Midbrain (tissue), 1 donor: ENCODE data around the gene WBP1.
A peak's percentile ranks its signal among the peaks of the same experiment; 100 is the strongest.
"Not testable (repeated sequence)": the region's sequence is repeated elsewhere in the genome, so short reads cannot be mapped to it uniquely, and the experiment has no call there.

Source experiments
- DNase-seq: peaks from one replicate; lab custom pipeline; 2025; lab: John Stamatoyannopoulos, UW

WBP1 gene

GRCh38 chr2:74482801-74483674 is 24.8 kb downstream of the WBP1 start, which contains the start of the genes CCDC142 and TTC31:
Gene CCDC142, minus strand, starts transcription at chr2:74482998. Its CDS starts 161 bp downstream, at chr2:74482837.
Gene TTC31, plus strand, starts transcription at chr2:74483081. Its CDS starts 15 bp downstream, at chr2:74483096.
- peak; percentile 96 for DNase-seq

- not testable (repeated sequence) for DNase-seq
Observed at GRCh38 chr2:74483675-74484164, 25.5 kb downstream of the WBP1 start.

- DNase-seq: no peak
Observed at GRCh38 chr2:74486141-74486540, 27.9 kb downstream of the WBP1 start.

GRCh38 chr2:74488643-74489481 is 30.6 kb downstream of the WBP1 start:
- no peak for DNase-seq

GRCh38 chr2:74489906-74490305 is 31.7 kb downstream of the WBP1 start:
- no peak for DNase-seq

GRCh38 chr2:74491648-74492544 is 33.7 kb downstream of the WBP1 start:
- DNase-seq: no peak

- DNase-seq: no peak
Observed at GRCh38 chr2:74493546-74493945, 35.3 kb downstream of the WBP1 start.

GRCh38 chr2:74495440-74495839 is 37.2 kb downstream of the WBP1 start:
- DNase-seq: no peak

- DNase-seq: no peak
Observed at GRCh38 chr2:74496997-74497776, 38.9 kb downstream of the WBP1 start.

- no peak for DNase-seq
Observed at GRCh38 chr2:74497777-74498499, 39.7 kb downstream of the WBP1 start.

- DNase-seq: no peak
Observed at GRCh38 chr2:74498500-74499266, 40.4 kb downstream of the WBP1 start.

GRCh38 chr2:74499267-74499939 is 41.2 kb downstream of the WBP1 start, which contains the start of gene LBX2:
Gene LBX2, minus strand, starts transcription at chr2:74499603. Its CDS starts 66 bp downstream, at chr2:74499537.
- DNase-seq: no peak

GRCh38 chr2:74499940-74500577 is 41.8 kb downstream of the WBP1 start:
- DNase-seq: no peak

- no peak for DNase-seq
Observed at GRCh38 chr2:74500578-74500946, 42.3 kb downstream of the WBP1 start.

- DNase-seq: no peak
Observed at GRCh38 chr2:74501335-74502071, 43.3 kb downstream of the WBP1 start.

- no peak for DNase-seq
Observed at GRCh38 chr2:74502147-74502719, 44.0 kb downstream of the WBP1 start.
